Common myeloid progenitor, CD34-positive (primary cell): ENCODE data around the gene PGPEP1.
"Not testable (repeated sequence)": the region's sequence is repeated elsewhere in the genome, so short reads cannot be mapped to it uniquely, and the experiment has no call there.

ENCODE experiments used
- CTCF ChIA-PET: fragments of 350-600 bp; sonication (Branson Sonifier 250); formaldehyde crosslinking; loops from one replicate; lab custom pipeline; 2021; ENCODE audit warnings: antibody characterized with exemption; lab: Charles Lee
- POLR2A ChIA-PET: fragments of 350-600 bp; sonication (Branson Sonifier 250); formaldehyde crosslinking; loops from one replicate; lab custom pipeline; 2021; ENCODE audit warnings: antibody characterized with exemption; lab: Charles Lee
- DNase-seq, 3 donors: peaks; one replicate each; pipeline versions ENCODE4 v3.0.0 to v3.0.0-alpha.2; 2013
- H3K27ac ChIP-seq, 2 experiments: 1 replicate in 1 of 2; 2 replicates in 1 of 2; pipeline ENCODE4 v1.7.0; 2013; ENCODE audit warnings: inconsistent platforms in 2 of 2, low read length in 2 of 2, mild to moderate bottlenecking in 2 of 2, low read depth in 1 of 2, moderate library complexity in 1 of 2; ENCODE audit not compliant: severe bottlenecking in 2 of 2, insufficient read depth in 1 of 2, poor library complexity in 1 of 2
- H3K27me3 ChIP-seq, 5 experiments: replicated peaks in 2 of 5; 1 replicate in 3 of 5; 2 replicates in 2 of 5; pipeline versions ENCODE4 v1.6.1 to v1.7.0; 2013; ENCODE audit warnings: low read length in 4 of 5, mild to moderate bottlenecking in 2 of 5, moderate library complexity in 2 of 5, inconsistent platforms in 1 of 5; ENCODE audit not compliant: insufficient read depth in 5 of 5, control insufficient read depth in 4 of 5
- H3K36me3 ChIP-seq, 4 experiments: 1 replicate in 2 of 4; 2 replicates in 2 of 4; pipeline versions ENCODE4 v1.6.1 to v1.7.0; 2013; ENCODE audit warnings: low read length in 3 of 4, control low read depth in 1 of 4, mild to moderate bottlenecking in 1 of 4; ENCODE audit not compliant: control insufficient read depth in 4 of 4, insufficient read depth in 4 of 4
- H3K4me1 ChIP-seq, 4 experiments: 1 replicate in 3 of 4; 2 replicates in 1 of 4; pipeline versions ENCODE4 v1.6.1 to v1.7.1; 2013; ENCODE audit warnings: low read length in 3 of 4, mild to moderate bottlenecking in 3 of 4, control low read depth in 1 of 4, inconsistent platforms in 1 of 4, moderate library complexity in 1 of 4; ENCODE audit not compliant: control insufficient read depth in 4 of 4, insufficient read depth in 4 of 4; ENCODE audit errors: control extremely low read depth in 1 of 4
- H3K4me3 ChIP-seq, 7 experiments: 1 replicate in 4 of 7; 2 replicates in 3 of 7; pipeline versions ENCODE4 v1.5.1 to v1.7.0; 2013; ENCODE audit warnings: mild to moderate bottlenecking in 7 of 7, low read length in 6 of 7, moderate library complexity in 6 of 7, inconsistent platforms in 2 of 7, low read depth in 2 of 7, control low read depth in 1 of 7; ENCODE audit not compliant: insufficient read depth in 4 of 7, control insufficient read depth in 1 of 7; ENCODE audit errors: extremely low read depth in 1 of 7
- H3K9me3 ChIP-seq, 5 experiments: 1 replicate in 4 of 5; 2 replicates in 1 of 5; pipeline versions ENCODE4 v1.6.1 to v1.7.1; 2013; ENCODE audit warnings: low read length in 4 of 5, mild to moderate bottlenecking in 2 of 5, inconsistent platforms in 1 of 5, low read depth in 1 of 5, moderate library complexity in 1 of 5; ENCODE audit not compliant: control insufficient read depth in 4 of 5, insufficient read depth in 2 of 5; ENCODE audit errors: control extremely low read depth in 1 of 5
- WGBS: methylation state at CpG from one replicate; pipeline ENCODE4 v1.1.5; 2013; ENCODE audit not compliant: insufficient coverage; 5-methylcytosine and 5-hydroxymethylcytosine counted together

Gene PGPEP1

DNA sequence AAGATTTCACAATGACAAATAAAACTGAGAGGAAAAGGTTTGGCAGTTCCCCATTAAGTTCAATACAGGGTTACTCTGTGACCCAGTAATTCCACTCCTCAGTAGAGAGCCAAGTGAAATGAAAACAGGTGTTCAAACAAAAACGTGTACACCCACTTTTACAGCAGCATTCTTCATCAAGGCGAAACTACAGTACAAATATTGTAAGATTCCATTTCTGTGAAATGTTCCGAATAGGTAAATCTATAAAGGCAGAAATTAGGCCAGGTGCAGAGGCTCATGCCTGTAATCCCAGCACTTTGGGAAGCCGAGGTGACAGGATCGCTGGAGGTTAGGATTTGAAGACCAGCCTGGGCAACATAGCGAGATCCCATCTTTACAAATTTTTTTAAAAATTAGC is 36.6 kb downstream of the PGPEP1 start:
- Histone ChIP-seq H3K4me1 (peaks cover 4 to 52% (median 35%) of the 10 kb centered on the region in 4 experiments), H3K36me3 (no peaks in the 10 kb centered on the region), H3K9me3 (no peaks in the 10 kb centered on the region), H3K27ac (no peak overlapping the region), H3K4me3 (no peak overlapping the region), H3K27me3 (no peaks in the 10 kb centered on the region)
- peak in 1 of 3 donors; percentile 17 for DNase-seq
- WGBS: 100% methylated on average over 4 of the region's 6 CpGs
- POLR2A ChIA-PET: no interaction called here
- CTCF ChIA-PET: no interaction called here

DNA sequence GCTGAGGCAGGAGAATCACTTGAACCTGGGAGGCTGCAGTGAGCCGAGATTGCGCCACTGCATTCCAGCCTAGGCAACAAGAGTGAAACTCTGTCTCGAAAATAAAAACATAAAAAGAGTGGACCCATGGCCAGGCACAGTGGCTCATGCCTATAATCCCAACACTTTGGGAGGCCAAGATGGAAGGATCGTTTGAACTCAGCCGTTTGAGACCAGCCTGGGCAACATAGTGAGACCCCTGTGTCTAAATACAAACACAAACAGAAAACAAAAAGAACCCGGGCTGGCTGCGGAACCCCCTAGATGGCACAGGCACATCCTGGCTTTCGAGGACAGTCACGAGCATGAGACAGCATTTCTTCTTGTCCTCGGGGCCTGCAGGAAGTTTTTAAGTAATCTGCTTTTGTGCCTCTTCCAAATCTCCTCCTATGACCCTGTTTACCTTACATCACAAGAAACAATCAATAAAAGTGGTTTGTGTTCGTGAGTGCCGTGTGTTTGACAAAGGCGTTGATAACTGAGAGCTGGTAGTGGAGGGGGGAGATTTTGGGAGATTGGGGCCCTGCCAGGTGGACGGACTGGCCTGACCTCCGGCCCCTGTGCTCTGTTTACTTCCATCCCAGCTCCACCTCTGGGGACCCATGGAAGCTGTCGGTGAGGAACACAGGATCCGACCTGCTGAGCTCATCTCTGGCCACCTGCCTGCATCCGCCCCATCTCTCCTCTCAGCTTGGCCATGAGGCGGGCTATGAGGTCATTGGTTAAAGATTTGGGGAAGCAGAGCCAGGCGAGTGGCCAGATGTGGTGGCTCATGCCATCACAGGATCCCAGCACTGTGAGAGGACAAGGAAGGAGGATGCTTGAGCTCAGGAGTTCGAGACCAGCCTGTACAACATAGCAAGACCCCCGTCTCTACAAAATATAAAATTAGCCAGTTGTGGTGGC is 39.7 kb downstream of the PGPEP1 start:
- WGBS: 90% methylated on average over 12 of the region's 22 CpGs
- peak; percentile 22 to 80 (median 76) for DNase-seq
- POLR2A ChIA-PET: interaction anchor here (0.6 kb wide), 1 partner anchor 39 kb away, joined by 4 read pairs; the partner anchor contains the start of gene SSBP4
- H3K27me3 ChIP-seq: no peaks in the 10 kb centered on the region
- no peaks in the 10 kb centered on the region for H3K36me3 ChIP-seq
- peak overlapping the region in 1 of 2 experiments; percentile 35 for H3K27ac ChIP-seq
- CTCF ChIA-PET: interaction anchor here (0.6 to 3.3 kb wide), 15 partner anchors 8 to 101 kb away, joined by 3 to 15 read pairs (median 4); no protein-coding TSS in a partner anchor
- H3K9me3 ChIP-seq: no peaks in the 10 kb centered on the region
- no peak overlapping the region for H3K4me3 ChIP-seq
- peaks cover 0 to 26% (median 7%) of the 10 kb centered on the region in 4 experiments for H3K4me1 ChIP-seq

GRCh38 chr19:18380843-18381242 is 40.4 kb downstream of the PGPEP1 start:
- DNase-seq: no peak
- Histone ChIP-seq H3K4me3 (no peak overlapping the region), H3K27me3 (no peaks in the 10 kb centered on the region), H3K9me3 (no peaks in the 10 kb centered on the region), H3K36me3 (no peaks in the 10 kb centered on the region), H3K27ac (no peak overlapping the region), H3K4me1 (peaks cover 0 to 23% (median 10%) of the 10 kb centered on the region in 4 experiments)
- WGBS: 67% methylated on average over 3 of the region's 3 CpGs
- POLR2A ChIA-PET: no interaction called here
- CTCF ChIA-PET: interaction anchor here (0.8 to 3.3 kb wide), 11 partner anchors 9 to 102 kb away, joined by 3 to 8 read pairs (median 4); no protein-coding TSS in a partner anchor

GRCh38 chr19:18383622-18384021 is 43.2 kb downstream of the PGPEP1 start:
- H3K36me3 ChIP-seq, DNase-seq, H3K4me3 ChIP-seq, POLR2A ChIA-PET, H3K27me3 ChIP-seq, H3K9me3 ChIP-seq, H3K27ac ChIP-seq: not testable (repeated sequence)
- WGBS: 92% methylated on average over 5 of the region's 11 CpGs
- CTCF ChIA-PET: interaction anchor here (1.1 to 3.4 kb wide), 5 partner anchors 8 to 33 kb away, joined by 3 to 16 read pairs (median 5); no protein-coding TSS in a partner anchor
- peaks cover 0 to 38% (median 25%) of the 10 kb centered on the region in 4 experiments for H3K4me1 ChIP-seq

DNA sequence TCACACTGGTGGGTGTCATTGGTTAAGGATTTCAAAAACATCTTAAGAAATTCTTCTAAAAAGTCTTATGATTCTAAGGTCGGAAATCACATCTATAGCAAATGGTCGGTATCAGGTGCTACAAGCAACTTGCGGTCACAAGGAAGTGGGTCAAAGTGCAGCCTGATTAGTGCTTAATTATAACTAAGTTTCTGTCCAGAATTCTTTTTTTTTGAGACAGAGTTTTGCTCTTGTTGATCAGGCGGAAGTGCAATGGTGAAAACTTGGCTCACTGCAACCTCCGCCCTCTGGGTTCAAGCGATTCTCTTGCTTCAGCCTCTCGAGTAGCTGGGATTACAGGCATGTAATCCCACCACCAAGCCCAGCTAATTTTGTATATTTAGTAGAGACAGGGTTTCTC is 44.4 kb downstream of the PGPEP1 start:
- H3K27me3 ChIP-seq: peaks cover 0 to 3% (median 0%) of the 10 kb centered on the region in 5 experiments
- over 99% methylated on average over 6 of the region's 7 CpGs for WGBS
- no peaks in the 10 kb centered on the region for H3K9me3 ChIP-seq
- peaks cover 0 to 40% (median 28%) of the 10 kb centered on the region in 4 experiments for H3K4me1 ChIP-seq
- CTCF ChIA-PET: interaction anchor here (0.6 to 3.4 kb wide), 5 partner anchors 10 to 26 kb away, joined by 3 to 16 read pairs (median 4); no protein-coding TSS in a partner anchor
- no peaks in the 10 kb centered on the region for H3K36me3 ChIP-seq
- DNase-seq: no peak
- H3K27ac ChIP-seq: no peak overlapping the region
- H3K4me3 ChIP-seq: no peak overlapping the region
- POLR2A ChIA-PET: no interaction called here

DNA sequence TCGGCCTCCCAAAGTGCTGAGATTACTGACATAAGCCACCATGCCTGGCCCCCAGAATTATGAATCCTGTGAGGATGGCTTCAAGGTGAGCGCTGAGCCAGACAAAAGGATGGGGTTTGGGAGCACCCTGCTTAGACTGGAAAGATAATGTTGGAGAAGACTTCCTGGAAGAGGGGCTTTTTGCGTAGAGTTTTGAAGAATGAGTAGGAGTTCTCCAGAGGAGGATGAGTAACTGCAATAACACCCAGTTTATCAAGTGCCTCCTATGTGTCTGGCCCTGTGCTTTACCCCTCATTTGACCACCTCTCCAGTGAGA is 44.9 kb downstream of the PGPEP1 start:
- POLR2A ChIA-PET: no interaction called here
- Histone ChIP-seq H3K27me3 (peaks cover 0 to 3% (median 0%) of the 10 kb centered on the region in 5 experiments), H3K4me3 (no peak overlapping the region), H3K9me3 (no peaks in the 10 kb centered on the region), H3K27ac (peak overlapping the region in 1 of 2 experiments; percentile 23), H3K4me1 (peaks cover 0 to 34% (median 25%) of the 10 kb centered on the region in 4 experiments), H3K36me3 (peaks cover 0 to 5% (median 0%) of the 10 kb centered on the region in 4 experiments)
- no peak for DNase-seq
- CTCF ChIA-PET: interaction anchor here (0.6 to 9.9 kb wide), 13 partner anchors 10 to 47 kb away, joined by 3 to 133 read pairs (median 3); partner anchors contain the start of gene SSBP4
- WGBS: 100% methylated on average over 1 of the region's 3 CpGs
